CD4-positive, alpha-beta T cell treated with Interleukin-15 for 1 hour (primary cell): Measurements from ENCODE around the gene BEND2.

Source experiments
- DNase-seq: peaks from one replicate; pipeline ENCODE4 v3.0.0-alpha.2; 2020

BEND2 gene

GRCh38 chrX:18133605-18134004, 87.1 kb downstream of the BEND2 start:
- DNase-seq = no peak

GRCh38 chrX:18129690-18130089, 91.0 kb downstream of the BEND2 start:
- no peak for DNase-seq

- DNase-seq = no peak
Measured at GRCh38 chrX:18126971-18127370, 93.7 kb downstream of the BEND2 start.

- DNase-seq = no peak
Measured at GRCh38 chrX:18119856-18120255, 100.8 kb downstream of the BEND2 start.
